Activated CD4-positive, alpha-beta T cell treated with anti-CD3 and anti-CD28 coated beads, Interleukin-2, Interleukin-4, amounts not matched to agents 100 ng/mL and 50 ng/mL, durations not matched to agents 16 hours and 8 hours (primary cell): Measurements from ENCODE around the gene CELF4.
A peak's percentile ranks its signal among the peaks of the same experiment; 100 is the strongest.

ENCODE experiments used
- DNase-seq: peaks from one replicate; pipeline ENCODE4 v3.0.0-alpha.2; 2020; ENCODE audit warnings: low spot score

Gene CELF4

DNA sequence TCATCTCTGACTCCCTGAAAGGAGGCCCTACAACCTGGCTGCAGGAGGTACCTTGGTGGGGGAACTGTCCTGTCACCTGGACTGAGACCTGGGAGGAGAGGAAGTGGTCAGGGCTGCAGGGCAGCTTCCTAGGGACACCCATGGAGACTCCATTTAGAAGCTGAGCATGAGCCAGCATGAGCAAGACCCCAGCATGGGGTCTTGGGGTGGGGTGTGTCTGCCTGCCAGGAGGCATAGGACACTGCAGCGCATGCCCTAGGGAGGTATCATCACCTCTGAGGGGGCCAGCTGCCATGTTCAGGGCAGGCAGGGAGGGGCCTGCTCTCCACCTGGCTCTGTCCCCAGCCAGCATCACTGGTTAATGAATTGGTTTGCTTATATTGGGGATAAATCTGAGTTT lies 249.7 kb downstream of the CELF4 start:
- no peak for DNase-seq

DNA sequence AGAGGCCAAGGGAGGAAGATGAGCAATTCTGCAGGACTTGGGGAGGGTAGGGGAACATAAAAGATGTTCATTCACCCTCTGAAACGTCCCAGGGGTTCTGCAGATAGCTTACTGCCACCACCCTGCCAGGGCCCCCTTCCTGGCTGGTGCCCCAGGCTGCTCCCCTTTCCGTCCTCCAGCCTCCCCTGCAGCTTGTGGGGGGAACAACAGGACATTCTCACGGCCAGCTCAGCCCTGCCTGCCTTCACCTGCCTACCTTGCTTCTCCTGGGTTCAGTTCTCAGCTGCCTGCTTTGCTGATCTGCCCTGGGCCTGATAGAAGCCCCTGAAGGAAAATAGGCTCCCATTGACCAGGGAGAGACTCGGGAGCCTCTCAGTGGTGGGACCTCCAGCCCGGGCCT lies 251.1 kb downstream of the CELF4 start:
- DNase-seq, result no peak

DNA sequence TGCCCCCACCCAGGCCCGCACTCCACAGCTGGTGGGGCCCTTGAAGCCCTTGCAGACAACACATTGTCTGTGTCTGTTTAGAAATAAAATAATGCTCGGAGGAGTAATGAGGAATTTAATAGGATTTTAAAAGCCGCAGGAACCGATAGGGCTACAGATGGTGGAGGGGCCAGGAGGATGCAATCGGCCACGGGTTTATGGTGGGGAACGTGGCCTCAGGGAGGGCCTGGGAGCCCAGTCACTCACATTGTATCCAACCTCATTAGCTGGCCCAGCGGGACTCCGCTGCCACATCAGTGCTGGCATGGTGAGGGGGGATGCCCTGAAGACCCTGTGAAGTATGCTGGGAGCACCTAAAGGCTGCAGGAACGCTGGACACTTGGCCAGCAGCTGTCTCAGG lies 252.0 kb downstream of the CELF4 start:
- no peak for DNase-seq

DNA sequence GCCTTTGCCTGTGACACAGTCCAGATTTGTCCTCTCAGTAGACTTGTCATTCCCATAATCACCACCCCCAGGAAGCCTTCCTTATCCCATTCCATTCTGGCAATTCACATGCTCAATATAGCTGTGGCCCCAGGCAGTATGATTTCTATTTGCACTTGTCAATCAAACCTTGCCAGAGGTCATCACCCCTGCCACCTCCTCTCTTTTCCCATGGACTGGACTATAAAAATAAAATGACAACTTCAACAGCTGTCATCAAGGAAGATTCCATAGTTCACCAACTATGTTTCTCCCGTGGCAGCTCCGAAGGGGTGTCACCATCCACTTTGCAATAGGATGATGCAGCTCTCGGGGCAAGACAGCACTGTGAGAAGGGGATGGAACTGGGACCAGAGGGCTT lies 255.7 kb downstream of the CELF4 start:
- no peak for DNase-seq

DNA sequence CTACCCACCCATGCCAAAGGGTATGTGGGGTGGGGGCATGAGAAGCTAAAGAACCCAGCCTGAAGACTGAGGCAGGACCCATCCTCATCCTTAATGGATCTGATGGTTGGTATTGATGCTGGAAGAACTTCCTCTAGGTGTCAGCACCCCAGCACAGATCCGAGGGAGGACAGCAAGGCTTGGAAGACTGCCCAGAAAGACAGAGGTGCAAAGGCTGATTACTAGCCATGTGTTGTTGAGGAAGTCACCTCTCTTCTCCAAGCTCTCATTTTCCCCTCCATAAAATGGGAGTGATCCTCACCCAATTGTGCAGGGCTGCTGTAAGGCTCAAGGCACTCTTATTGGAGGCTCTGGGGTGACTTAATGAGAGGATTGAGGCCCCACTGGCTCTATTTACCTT lies 256.5 kb downstream of the CELF4 start:
- no peak for DNase-seq

DNA sequence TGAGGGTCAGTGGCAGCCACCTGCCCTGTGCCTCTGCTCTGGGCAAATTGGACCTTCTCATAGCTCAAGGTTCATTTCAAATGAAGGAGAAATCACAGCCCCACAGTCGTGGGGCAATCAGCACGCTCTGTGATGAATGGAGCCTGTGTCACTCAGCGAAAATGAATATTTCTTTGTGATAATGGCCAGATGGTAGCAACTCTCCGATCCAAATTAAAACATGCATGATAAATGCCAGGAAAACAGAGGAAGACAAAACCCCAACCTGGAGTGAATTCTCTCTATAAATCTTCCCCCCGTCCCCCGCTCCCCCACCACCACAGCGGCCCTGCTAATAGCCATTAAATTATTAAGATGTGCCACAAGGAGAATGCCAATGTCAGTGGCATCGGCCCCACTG lies 258.4 kb downstream of the CELF4 start:
- no peak for DNase-seq

DNA sequence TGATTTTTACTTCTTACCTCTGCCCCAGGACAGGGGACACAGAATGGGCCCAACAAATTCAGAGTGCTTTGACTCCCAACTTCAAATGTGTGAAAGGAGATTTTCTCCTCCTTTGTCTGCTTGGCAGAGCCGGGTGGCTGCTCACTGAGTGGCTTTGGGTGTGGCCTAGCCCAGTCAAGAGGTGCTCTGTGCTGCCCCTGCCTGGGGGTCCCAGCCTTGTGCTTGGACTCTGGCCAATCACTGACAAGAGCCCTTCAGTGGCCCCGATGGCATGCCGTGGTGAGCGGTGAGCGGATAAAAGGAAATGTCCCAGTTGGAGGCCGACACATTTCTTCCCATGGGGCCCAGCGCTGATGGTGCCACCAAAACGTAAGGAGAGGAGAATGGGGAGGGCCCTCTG lies 259.2 kb downstream of the CELF4 start:
- no peak for DNase-seq

DNA sequence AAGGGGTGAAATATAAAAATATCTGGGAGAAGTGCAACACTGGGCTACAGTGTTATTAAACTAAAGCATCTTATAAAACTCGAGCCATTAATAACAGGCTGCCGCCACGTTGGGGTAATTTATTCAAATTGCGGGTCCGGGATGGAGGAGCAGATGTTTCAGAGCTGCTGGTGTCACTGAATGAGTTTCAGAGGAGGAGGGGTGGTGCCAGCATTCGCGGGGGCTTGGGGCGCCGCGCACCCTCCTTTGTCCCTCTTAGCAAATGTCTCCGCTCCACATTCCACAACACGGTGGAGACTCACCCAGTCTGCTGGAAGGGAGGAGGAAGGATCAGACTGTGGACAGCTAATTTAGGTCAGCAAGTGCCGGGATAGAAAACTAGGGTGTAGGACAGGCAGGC lies 260.5 kb downstream of the CELF4 start:
- no peak for DNase-seq

DNA sequence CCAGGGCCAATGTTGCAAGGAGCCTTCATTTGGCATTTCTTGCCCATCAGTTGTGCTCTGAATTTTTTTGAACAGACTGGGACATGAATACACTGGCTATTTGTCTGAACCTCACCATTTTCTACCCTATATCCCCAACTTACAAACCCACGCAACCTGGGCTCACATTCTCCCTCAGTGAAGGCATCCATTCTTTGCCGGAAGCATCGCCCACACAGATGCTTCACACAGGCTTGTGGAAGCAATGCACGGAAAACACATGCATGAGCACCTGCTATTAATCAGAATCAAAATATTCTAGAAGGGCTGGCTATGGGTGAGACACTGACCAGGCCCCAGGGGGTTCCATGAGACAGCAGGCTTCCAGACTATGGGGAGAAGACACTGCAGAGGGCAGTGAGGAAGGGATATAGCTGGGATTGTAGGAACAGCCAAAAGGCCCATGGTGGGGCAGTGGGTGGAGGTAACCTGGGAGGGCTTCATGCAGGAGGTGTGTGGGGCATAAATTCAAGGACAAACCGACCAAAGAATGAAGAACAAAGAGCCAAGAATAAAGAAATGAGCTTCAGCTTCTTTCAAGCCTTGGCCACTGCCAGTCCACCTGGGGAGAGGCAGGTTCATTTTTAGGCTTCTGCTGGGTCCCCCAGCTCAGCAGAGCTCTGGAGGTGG lies 261.5 kb downstream of the CELF4 start:
- no peak for DNase-seq

DNA sequence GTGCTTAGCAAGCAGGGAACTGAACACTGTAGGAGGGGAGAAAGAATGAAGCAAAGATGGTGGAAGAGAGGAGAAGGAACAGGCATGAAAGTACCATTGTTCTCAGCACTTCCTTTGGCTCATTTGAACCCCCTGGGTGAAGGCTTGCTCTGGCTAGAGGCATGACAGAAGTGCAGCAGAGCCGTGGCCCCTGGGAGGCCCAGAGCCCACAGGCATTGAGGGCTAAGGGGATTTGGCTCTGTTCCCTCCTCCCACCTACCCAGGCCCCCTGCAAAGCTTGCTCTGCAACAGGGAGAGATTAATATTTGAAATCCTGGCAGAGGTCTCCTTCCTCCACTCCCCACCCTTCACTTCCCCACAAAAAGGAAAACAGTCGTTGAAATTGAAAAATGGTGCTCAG lies 262.6 kb downstream of the CELF4 start:
- no peak for DNase-seq

DNA sequence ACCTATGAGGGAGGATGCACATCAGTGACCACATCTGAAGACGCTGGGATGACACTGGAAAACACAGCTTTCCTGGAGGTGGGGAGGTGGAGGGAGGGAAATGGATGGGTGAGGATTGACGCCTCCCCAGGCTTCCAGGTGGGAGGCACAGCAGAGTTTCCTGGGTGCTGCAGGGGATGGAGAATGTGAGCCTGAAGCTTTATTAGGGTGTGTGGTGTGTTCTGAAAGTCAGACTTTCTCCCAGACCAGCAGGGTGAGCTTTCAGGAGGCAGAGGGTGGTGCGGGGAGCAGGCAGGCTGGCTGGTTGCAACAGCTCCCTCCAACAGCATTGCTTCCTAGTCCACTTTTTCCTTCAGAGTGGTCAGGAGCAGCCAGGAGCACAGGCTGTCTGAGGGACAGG lies 263.1 kb downstream of the CELF4 start:
- DNase-seq, result no peak

DNA sequence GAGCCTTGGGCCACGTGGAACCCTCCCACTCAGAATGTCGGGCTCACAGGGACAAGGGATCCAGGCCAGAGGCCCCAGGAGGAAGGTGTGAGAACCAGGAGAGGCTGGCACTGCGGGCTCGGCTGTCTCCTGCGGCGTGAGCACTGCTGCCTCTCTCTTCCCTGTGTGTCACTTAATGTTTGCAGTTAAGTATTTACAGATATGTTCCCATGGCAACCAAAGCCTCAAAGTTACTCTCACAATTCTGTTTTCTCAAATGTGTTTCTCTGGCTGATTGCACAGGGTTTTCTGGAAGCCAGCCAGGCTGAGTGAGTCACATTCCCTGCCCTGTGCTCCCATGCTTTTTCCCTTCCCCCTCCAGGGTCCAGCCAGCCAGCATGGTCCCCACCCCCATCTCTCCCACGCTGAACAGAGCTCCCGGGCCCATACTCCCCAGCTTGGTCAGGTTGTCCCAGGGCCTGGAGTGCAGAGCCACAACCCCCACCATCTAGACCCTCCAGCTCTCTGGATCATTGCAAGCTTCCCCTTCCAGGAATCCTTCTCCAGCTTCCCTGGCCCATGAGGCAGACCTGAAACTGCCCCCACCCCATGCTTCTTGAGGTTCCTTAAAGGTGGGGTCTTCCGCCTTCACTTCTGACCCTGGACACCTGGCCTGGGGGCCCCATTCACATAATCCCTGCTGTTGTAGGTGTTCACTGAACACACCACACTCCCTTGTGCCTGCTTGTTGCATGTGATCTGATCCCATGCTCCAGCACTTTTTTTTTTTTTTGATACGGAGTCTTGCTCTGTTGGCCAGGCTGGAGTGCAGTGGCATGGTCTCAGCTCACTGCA lies 265.9 kb downstream of the CELF4 start:
- no peak for DNase-seq

DNA sequence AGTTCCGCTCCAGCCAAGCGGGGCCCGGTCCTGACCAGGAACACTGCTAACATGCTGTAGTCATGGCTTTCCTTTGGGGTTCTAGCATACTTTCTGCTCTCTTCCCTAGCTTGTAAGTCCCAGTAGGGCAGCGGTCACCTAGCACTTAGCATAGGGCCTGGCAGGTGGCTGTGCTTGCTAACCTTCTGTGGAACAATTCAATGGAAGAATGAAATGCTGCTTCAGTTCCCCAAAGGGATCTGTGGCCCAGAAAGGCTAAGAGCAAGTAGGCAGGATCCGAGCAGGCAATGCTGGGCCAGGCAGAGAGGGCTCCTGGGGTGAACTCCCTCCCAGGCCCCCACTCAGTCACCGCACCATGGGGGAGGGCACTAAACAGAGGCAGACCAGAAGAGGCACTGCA lies 266.8 kb downstream of the CELF4 start:
- no peak for DNase-seq

DNA sequence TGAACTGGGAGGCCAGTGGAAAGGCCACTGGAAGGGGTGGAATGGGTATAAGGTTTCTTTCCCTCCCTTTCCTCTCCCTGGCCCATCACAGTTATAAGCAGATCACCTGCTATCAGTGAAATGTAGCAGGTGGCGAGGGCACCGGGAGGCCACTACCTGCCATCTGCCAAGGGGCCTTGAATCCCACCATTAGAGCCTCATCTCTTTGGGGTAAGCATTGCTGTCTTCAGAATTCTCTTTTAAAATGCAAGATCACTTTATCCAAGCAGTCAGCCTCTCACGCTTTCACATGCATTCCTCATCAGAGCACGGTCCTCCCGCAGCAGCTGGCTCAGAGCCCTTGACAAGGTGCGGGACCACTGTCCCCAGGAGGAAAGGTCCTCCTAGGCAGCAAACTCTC lies 268.5 kb downstream of the CELF4 start:
- DNase-seq, result no peak

DNA sequence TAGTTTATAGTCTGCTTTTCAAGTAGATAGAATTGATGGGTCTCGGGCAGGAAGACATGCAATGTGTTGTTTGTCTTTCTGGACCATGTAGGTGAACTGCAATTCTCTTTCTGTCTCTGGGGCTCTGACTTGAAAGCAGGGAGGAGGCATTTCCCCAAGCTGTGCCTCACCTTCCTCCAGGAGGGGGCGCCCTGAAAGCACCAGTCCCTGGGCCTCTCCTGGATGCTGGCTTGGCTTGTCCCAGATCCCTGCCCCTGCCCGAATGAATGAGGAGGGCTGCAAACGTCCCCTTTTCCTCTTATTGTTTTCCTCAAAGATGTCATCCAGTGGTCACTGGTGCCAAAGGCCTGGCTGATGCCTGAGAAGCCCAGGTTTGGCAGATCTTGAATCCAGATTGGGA lies 270.6 kb downstream of the CELF4 start:
- peak; percentile 9 for DNase-seq

DNA sequence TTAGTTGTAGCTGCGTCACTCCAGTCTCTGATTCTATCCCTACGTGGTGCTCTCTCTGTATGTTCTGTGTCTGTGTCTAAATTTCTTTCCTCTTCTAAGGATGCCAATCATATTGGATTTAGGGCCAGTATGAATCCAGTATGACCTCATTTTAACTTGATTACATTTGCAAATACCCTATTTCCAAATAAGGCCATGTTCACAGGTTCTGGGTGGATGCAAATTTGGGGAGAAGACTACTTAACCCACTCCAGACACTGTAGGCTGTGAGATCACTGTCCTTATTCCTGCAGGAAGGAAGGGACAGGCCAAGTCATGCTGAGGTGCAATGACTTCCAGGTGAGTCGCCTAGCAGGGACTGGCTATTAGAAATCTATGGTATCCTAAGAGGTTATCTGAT lies 272.2 kb downstream of the CELF4 start:
- no peak for DNase-seq

DNA sequence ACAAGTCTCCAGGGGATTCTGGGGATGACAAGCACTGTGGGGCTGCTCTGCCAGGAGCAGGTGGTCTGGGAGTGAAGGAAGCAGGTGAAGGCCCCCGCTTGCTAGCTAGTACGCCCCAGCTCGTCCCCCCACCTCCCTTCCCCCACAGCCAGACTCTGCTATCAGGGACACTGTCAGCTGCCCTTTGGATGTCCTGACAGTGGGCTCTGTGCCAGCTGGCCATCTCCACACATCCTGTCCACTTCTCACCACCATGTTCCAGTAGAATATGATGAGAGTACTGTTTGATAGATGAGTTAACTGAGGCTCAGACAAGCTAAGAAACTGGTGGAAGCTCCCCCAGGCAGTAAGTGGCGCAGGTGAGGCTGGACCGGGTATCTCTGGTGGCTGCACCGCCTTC lies 276.2 kb downstream of the CELF4 start:
- no peak for DNase-seq

DNA sequence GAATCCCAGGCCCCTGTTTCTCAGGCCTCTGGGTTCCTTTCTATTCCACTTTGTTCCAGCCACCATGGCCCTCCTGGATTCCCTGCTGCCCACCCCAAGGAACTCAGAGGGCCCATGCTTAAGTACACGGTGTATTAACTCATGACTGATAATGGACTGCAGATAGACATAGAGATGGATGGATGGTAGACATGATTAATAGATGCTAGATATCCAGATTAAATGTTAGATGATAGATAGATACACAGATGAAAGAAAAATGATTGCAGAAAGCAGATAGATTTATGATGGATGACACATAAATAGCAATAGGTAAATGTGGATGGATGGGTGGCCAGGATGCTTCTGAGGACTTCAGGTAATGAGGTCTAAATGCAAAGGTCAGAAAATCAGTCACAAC lies 278.0 kb downstream of the CELF4 start:
- no peak for DNase-seq

DNA sequence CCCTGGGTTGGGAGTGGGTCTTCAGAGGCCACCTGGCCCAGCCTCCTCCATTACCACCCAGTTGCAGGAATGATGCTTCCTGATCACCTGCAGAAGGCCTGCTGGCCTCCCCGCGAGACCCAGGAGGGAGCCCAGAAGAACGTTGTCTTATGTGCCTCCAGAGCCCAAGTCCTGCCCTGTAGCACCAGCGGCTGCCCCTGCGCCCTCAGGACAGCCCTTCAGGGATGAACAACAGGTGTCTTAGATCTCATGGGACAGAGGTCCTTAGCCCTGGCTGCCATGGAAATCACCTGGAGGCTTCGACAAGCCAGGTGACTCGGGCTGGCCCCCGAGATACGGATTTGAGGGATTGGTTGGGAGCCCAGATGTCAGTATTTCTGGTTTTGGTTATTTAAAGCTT lies 278.8 kb downstream of the CELF4 start:
- DNase-seq, result no peak

DNA sequence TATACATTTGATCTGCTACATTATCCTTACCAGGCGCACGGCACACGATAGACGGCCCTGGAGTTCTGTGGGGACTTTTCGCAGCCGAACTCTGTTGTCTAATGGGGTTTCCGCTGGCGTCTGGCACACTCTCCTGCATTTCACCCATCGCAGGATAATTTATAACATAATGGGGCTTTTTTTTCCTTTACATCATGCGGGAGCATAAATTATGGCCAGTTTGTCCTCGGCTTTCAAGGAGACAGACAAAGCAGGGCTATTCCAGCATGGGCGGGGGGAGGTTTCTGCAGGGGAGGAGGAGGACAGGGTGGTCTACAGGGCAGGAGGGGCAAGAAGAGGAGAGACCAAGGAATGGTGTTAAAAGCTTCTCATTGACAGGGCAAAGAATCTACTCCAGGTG lies 279.8 kb downstream of the CELF4 start:
- DNase-seq, result no peak

DNA sequence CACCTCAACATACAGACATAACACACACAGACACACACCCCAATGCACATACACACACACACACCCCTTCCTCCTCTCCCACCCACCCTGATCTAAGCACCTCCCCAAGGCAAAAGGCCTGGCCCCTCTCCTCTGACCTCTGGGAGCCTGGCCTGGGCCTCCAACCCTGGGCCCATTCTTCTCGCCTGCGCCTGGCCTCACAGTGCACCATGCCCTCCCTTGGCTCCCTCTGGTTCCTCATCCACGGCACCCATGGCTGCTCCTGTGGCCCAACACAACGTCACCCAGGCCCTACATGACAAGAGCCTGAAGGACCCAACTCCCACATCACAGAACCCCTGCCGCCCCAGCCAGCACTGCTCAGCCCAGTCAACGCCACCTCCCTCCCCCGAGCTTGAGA lies 281.3 kb downstream of the CELF4 start:
- no peak for DNase-seq

DNA sequence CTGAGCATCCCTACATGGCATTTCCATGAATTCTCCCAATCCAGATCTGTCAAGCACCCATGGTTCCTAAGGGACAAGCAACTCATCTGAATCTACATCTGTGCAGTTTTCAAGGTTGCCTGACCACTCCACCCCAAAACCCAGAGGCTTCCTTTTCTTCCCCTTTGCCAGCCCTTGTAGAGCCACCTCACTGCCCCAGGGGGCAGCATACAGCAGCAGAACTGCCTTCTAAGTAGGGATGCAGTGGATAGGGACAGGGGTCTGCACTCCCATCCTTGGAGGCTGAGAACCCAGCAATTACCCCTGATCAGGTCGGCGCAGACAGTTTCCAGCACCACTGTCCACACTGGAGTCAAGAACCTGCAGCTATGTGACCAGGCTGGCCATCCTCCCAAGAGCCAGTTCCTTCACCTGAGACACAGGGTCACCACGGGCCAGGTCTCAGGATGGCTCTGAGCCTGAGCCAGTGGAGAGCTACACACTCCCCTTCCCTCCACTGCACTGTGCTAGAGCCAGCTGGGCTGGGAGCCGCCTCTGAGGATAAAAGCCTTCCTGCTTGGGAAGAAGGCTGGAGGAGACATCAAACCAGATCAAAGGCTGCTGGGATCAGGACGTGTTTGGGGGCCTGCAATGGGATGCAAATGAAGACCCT lies 283.1 kb downstream of the CELF4 start:
- DNase-seq, result no peak

DNA sequence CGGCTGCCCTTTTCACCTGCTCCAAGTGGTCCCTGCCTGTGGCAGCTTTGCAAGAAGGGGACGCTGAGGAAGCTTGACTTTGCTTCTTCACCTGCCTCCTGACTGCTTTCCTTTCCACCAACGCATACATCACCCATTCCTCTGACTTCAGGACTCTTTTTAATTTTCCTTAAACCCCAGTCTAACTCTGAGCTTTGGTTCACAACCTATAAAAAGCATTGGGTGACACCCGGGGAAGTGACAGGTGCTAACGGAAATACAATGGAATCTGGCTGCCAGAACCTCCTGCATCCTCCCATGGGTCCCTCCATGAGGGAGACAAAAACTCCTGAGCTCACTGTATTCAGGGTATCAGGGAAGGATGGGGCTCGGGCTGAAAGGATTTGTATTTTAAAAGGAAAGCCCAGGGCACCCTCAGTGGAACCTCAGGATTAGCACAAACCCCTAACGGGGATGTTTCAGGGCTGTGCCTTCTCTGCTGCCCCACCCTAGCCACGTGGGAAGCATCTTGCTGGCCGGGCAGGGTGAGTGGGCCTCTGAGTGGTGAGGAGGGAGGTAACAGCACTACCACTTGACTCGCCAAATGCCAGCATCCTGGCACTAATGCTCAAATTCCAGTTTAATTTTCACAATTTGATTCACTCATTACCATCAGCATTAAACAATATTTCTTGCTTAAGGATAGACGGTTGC lies 284.8 kb downstream of the CELF4 start:
- no peak for DNase-seq
